K562 (cell line): ENCODE measurements around the gene RNASE7.

Experiments used
- BCOR ChIP-seq: fragments of 450-650 bp; IDR thresholded peaks from 2 replicates; pipeline ENCODE4 v1.6.1; 2016
- CREB1 ChIP-seq, 2 experiments: sonication (generic) in 1 of 2; formaldehyde crosslinking in 1 of 2; IDR thresholded peaks; 2 replicates each; pipeline versions ENCODE4 v1.6.1 to v1.8.0; 2012 to 2022; ENCODE audit warnings: inconsistent platforms in 1 of 2, mild to moderate bottlenecking in 1 of 2, missing genetic modification reagents in 1 of 2, moderate library complexity in 1 of 2
- EP300 ChIP-seq: IDR thresholded peaks from 2 replicates; pipeline ENCODE4 v1.6.1; 2012; ENCODE audit warnings: low read length, improper control_type of control experiment
- EZH2 ChIP-seq: IDR thresholded peaks from 2 replicates; pipeline ENCODE4 v1.6.1; 2012; ENCODE audit warnings: low read depth, mild to moderate bottlenecking, inconsistent platforms, low read length, borderline replicate concordance
- GTF2E2 ChIP-seq: fragments of 200-800 bp; sonication (Bioruptor generic); IDR thresholded peaks from 2 replicates; pipeline ENCODE4 v1.6.1; 2016; ENCODE audit warnings: missing genetic modification characterization, missing compliant biosample characterization
- HMG20A ChIP-seq: fragments of 450-650 bp; formaldehyde crosslinking; conservative IDR thresholded peaks from 2 replicates; pipeline ENCODE4 v1.4.0; 2020; ENCODE audit warnings: mild to moderate bottlenecking, mixed read lengths
- NFIC ChIP-seq: fragments of 450-650 bp; IDR thresholded peaks from 2 replicates; pipeline ENCODE4 v1.6.1; 2017; ENCODE audit warnings: mild to moderate bottlenecking, inconsistent platforms
- PHF8 ChIP-seq: fragments of 200-600 bp; sonication (generic); IDR thresholded peaks from 2 replicates; pipeline ENCODE4 v1.6.1; 2012; ENCODE audit warnings: mixed run types, mild to moderate bottlenecking, inconsistent platforms, low read length, moderate library complexity, borderline replicate concordance
- POLR2A ChIP-seq: fragments of 450-650 bp; conservative IDR thresholded peaks from 2 replicates; pipeline ENCODE4 v1.6.1; 2016
- SNRNP70 ChIP-seq: fragments of 200-400 bp; formaldehyde crosslinking; optimal IDR thresholded peaks from 2 replicates; pipeline ENCODE3; 2017; ENCODE audit warnings: low read depth, low read length
- TBP ChIP-seq: optimal IDR thresholded peaks from 2 replicates; pipeline ENCODE3; 2011; ENCODE audit warnings: low read depth, low read length, improper control_type of control experiment
- ZNF133 ChIP-seq: fragments of 250-450 bp; sonication (Bioruptor Pico); IDR thresholded peaks from 2 replicates; pipeline ENCODE4 v1.4.0; 2020; ENCODE audit warnings: mild to moderate bottlenecking
- ZNF407 ChIP-seq: fragments of 450-650 bp; IDR thresholded peaks from 2 replicates; pipeline ENCODE4 v1.6.1; 2016; ENCODE audit warnings: low read depth
- TF ChIP-seq, protein P1 (sequence below), 3 experiments: IDR thresholded peaks in 2 of 3; conservative IDR thresholded peaks in 1 of 3; 2 replicates each; pipeline ENCODE4 v1.5.1; 2011 to 2012; ENCODE audit warnings: low read length in 3 of 3, mild to moderate bottlenecking in 3 of 3, control low read depth in 2 of 3, improper control_type of control experiment in 1 of 3, inconsistent platforms in 1 of 3, low read depth in 1 of 3, mixed read lengths in 1 of 3, moderate library complexity in 1 of 3; ENCODE audit not compliant: insufficient read depth in 2 of 3

DNA sequence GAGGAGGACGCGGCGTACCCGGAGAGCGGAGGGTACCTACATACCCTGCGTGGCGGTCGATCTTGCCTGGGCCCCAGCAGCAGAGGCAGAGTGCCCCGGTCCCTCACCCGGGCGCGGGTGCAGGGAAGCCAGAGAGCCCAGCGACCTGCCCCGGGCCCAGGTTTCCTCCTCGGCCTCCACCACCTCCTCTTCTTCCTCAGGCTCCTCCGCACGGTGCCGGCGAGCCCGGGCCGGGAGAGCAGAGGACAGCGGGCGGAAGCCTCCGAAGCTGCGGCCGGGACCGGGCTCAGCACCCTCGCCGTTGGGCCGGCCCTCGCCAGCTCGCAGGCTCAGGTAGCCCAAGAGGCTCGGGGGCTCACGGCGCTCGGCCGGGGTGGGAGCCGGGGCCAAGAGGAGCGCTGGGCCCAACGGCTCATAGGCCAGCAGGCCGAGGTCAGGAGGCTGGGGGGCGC lies 49.7 kb downstream of the RNASE7 start:
- no peak for TF ChIP-seq POLR2A
- TF ChIP-seq EZH2 = no peak
- TF ChIP-seq ZNF407 = no peak
- TF ChIP-seq CREB1 (IDR thresholded peaks at IDR 0.05) = no peak
- no peak for TF ChIP-seq CREB1 (CRISPR knock-in tag; IDR thresholded peaks at IDR 0.05)
- TF ChIP-seq ZNF133 (CRISPR knock-in tag) = no peak
- TF ChIP-seq SNRNP70 = no peak
- no peak for TF ChIP-seq NFIC
- TF ChIP-seq EP300 = no peak
- TF ChIP-seq BCOR = no peak
- no peak for TF ChIP-seq HMG20A (CRISPR knock-in tag)
- no peak for TF ChIP-seq PHF8
- TF ChIP-seq, protein P1, sequence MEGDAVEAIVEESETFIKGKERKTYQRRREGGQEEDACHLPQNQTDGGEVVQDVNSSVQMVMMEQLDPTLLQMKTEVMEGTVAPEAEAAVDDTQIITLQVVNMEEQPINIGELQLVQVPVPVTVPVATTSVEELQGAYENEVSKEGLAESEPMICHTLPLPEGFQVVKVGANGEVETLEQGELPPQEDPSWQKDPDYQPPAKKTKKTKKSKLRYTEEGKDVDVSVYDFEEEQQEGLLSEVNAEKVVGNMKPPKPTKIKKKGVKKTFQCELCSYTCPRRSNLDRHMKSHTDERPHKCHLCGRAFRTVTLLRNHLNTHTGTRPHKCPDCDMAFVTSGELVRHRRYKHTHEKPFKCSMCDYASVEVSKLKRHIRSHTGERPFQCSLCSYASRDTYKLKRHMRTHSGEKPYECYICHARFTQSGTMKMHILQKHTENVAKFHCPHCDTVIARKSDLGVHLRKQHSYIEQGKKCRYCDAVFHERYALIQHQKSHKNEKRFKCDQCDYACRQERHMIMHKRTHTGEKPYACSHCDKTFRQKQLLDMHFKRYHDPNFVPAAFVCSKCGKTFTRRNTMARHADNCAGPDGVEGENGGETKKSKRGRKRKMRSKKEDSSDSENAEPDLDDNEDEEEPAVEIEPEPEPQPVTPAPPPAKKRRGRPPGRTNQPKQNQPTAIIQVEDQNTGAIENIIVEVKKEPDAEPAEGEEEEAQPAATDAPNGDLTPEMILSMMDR (IDR thresholded peaks at IDR 0.05 in 2 of 3, conservative IDR thresholded peaks at IDR 0.05 in 1 of 3; ENCODE audit: insufficient read depth in 2 of 3, low read depth in 1 of 3, low read length in 3 of 3) = no peak
- no peak for TF ChIP-seq GTF2E2
- TF ChIP-seq TBP = no peak
